ENCODE data around the gene RAPGEF6.
"Not testable (repeated sequence)": the region's sequence is repeated elsewhere in the genome, so short reads cannot be mapped to it uniquely, and the experiment has no call there.

Gene RAPGEF6

GRCh38 chr5:131641494-131641893, 6.5 kb upstream of the RAPGEF6 start:
- no peak for DNase-seq (ENCODE audit: low read depth)

GRCh38 chr5:131640043-131640856, 5.2 kb upstream of the RAPGEF6 start:
- no peak for DNase-seq (ENCODE audit: low read depth)

- DNase-seq (ENCODE audit: low read depth): no peak
Measured at GRCh38 chr5:131639148-131639547, 4.1 kb upstream of the RAPGEF6 start.

GRCh38 chr5:131637694-131638093, 2.7 kb upstream of the RAPGEF6 start:
- DNase-seq (ENCODE audit: low read depth): no peak

GRCh38 chr5:131635684-131636572, 899 bp upstream of the RAPGEF6 start:
- DNase-seq (ENCODE audit: low read depth): peak; percentile 63

- peak; percentile 39 for DNase-seq (ENCODE audit: low read depth)
Measured at GRCh38 chr5:131634666-131634995, 398 bp downstream of the RAPGEF6 start.

GRCh38 chr5:131634238-131634637, 791 bp downstream of the RAPGEF6 start:
- DNase-seq (ENCODE audit: low read depth): no peak

GRCh38 chr5:131633830-131634229, 1.2 kb downstream of the RAPGEF6 start:
- no peak for DNase-seq (ENCODE audit: low read depth)

- no peak for DNase-seq (ENCODE audit: low read depth)
Measured at GRCh38 chr5:131630963-131631350, 4.1 kb downstream of the RAPGEF6 start.

- DNase-seq (ENCODE audit: low read depth): no peak
Measured at GRCh38 chr5:131630208-131630962, 4.6 kb downstream of the RAPGEF6 start.

- peak; percentile 47 for DNase-seq (ENCODE audit: low read depth)
Measured at GRCh38 chr5:131628990-131629389, 6.0 kb downstream of the RAPGEF6 start.

- no peak for DNase-seq (ENCODE audit: low read depth)
Measured at GRCh38 chr5:131627207-131627865, 7.7 kb downstream of the RAPGEF6 start.

- peak; percentile 13 for DNase-seq (ENCODE audit: low read depth)
Measured at GRCh38 chr5:131622633-131623032, 12.4 kb downstream of the RAPGEF6 start.

- DNase-seq (ENCODE audit: low read depth): not testable (repeated sequence)
Measured at GRCh38 chr5:131621164-131621563, 13.9 kb downstream of the RAPGEF6 start.

- no peak for DNase-seq (ENCODE audit: low read depth)
Measured at GRCh38 chr5:131619102-131619501, 15.9 kb downstream of the RAPGEF6 start.

GRCh38 chr5:131617140-131617822, 17.7 kb downstream of the RAPGEF6 start:
- no peak for DNase-seq (ENCODE audit: low read depth)

- DNase-seq (ENCODE audit: low read depth): no peak
Measured at GRCh38 chr5:131615957-131616356, 19.1 kb downstream of the RAPGEF6 start.

- no peak for DNase-seq (ENCODE audit: low read depth)
Measured at GRCh38 chr5:131613423-131613822, 21.6 kb downstream of the RAPGEF6 start.

GRCh38 chr5:131611064-131611381, 24.0 kb downstream of the RAPGEF6 start:
- DNase-seq (ENCODE audit: low read depth): no peak

- DNase-seq (ENCODE audit: low read depth): peak; percentile 6
Measured at GRCh38 chr5:131610198-131611063, 24.6 kb downstream of the RAPGEF6 start.
